Mucosa of descending colon (tissue), 3 donors: ENCODE data around the gene RPS28. TPM values are rescaled to one million over a fixed set of nuclear protein-coding genes. Genes with fewer than 3 reads are reported as not detected.
"Not testable (repeated sequence)": the region's sequence is repeated elsewhere in the genome, so short reads cannot be mapped to it uniquely, and the experiment has no call there.

Source experiments
- ATAC-seq: fragments of 200-7000 bp; cut with Tn5 transposase; one replicate; pipeline ENCODE4 v1.9.1; 2020; ENCODE audit warnings: mild to moderate bottlenecking, moderate library complexity
- DNase-seq, 3 donors: peaks; one replicate each; pipeline ENCODE4 v3.0.0-alpha.2; 2020
- H3K36me3 ChIP-seq: fragments of 200-600 bp; one replicate; pipeline ENCODE4 v1.8.0; 2021; ENCODE audit warnings: low read depth, mild to moderate bottlenecking
- H3K4me1 ChIP-seq: fragments of 200-600 bp; one replicate; pipeline ENCODE4 v1.8.0; 2021; ENCODE audit warnings: low read depth, mild to moderate bottlenecking
- H3K4me3 ChIP-seq: fragments of 200-600 bp; one replicate; pipeline ENCODE4 v1.8.0; 2021; ENCODE audit warnings: mild to moderate bottlenecking
- H3K9me3 ChIP-seq: fragments of 200-600 bp; one replicate; pipeline ENCODE4 v1.8.0; 2021; ENCODE audit warnings: mild to moderate bottlenecking
- CTCF ChIP-seq: fragments of 200-600 bp; IDR thresholded peaks from one replicate; pipeline ENCODE4 v1.8.0; 2022; ENCODE audit warnings: antibody characterized with exemption, mild to moderate bottlenecking
- intact Hi-C, 2 donors: fragments of 100-400 bp; cut with DNase I in 1 of 2; cut with micrococcal nuclease in 1 of 2; formaldehyde crosslinking; loops; one replicate each; pipeline versions ENCODE4 v1.11.0 to v1.11.1; 2022; cut with DNase I, micrococcal nuclease
- total RNA-seq, 3 donors: library from RNA; stranded (reverse); fragmentation: NEBNext Ultra II Directional in 2 of 3; extraction: Animal tissue kit (Norgen Biotek cat#: 25700) in 2 of 3; gene quantifications; one replicate each; pipeline versions ENCODE4 v1.2.1 to v1.2.4, GENCODE V29; 2021 to 2023
- donor health status: DM: no; HTN: no; CAD: no; lungs with moderate emphysema.
- donor health status: DM: no; HTN: no; CAD: no.
- donor health status: DM: no; HTN: yes; CAD: no.

RPS28 gene
- total RNA-seq, 3 donors from 2014 or later, result 1,101 to 1,558 (median 1,449) TPM

GRCh38 chr19:8310342-8311055, 10.8 kb upstream of the RPS28 start:
- intact Hi-C loops, result no loop called here
- no peaks in the 10 kb centered on the region for H3K9me3 ChIP-seq
- no peak for ATAC-seq
- DNase-seq, result peak; percentile 1 to 34 (median 18)
- TF ChIP-seq CTCF, result no peak
- H3K4me1 ChIP-seq, result peaks cover 32% of the 10 kb centered on the region
- H3K4me3 ChIP-seq, result no peak overlapping the region
- no peaks in the 10 kb centered on the region for H3K36me3 ChIP-seq

- no peak for TF ChIP-seq CTCF
- H3K36me3 ChIP-seq, result no peaks in the 10 kb centered on the region
- H3K4me1 ChIP-seq, result peaks cover 24% of the 10 kb centered on the region
- no peaks in the 10 kb centered on the region for H3K9me3 ChIP-seq
- H3K4me3 ChIP-seq, result no peak overlapping the region
- peak; percentile 73 to 80 (median 78) for DNase-seq
- ATAC-seq, result peak; percentile 38
- intact Hi-C loops, result no loop called here
Observed at GRCh38 chr19:8311461-8312260, 9.6 kb upstream of the RPS28 start.

DNA sequence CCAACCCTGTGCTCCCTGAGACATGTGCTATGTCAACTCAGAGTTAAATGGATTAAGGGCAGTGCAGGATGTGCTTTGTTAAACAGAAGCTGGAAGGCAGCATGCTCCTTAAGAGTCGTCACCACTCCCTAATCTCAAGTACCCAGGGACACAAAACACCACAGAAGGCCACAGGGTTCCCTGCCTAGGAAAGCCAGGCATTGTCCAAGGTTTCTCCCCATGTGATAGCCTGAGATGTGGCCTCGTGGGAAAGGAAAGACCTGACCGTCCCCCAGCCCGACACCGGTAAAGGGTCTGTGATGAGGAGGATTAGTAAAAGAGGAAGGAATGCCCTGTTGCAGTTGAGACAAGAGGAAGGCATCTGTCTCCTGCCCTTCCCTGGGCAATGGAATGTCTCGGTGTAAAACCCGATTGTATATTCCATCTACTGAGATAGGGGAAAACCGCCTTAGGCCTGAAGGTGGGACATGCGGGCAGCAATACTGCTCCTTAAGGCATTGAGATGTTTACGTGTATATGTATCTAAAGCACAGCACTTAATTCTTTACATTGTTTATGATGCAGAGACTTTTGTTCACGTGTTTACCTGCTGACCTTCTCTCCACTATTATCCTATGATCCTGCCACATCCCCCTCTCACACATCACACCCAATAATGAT, 6.2 kb upstream of the RPS28 start:
- H3K36me3 ChIP-seq, intact Hi-C loops, H3K4me3 ChIP-seq, H3K9me3 ChIP-seq, ATAC-seq: not testable (repeated sequence)
- DNase-seq, result peak in 1 of 3 donors; percentile 4
- peaks cover 11% of the 10 kb centered on the region for H3K4me1 ChIP-seq

DNA sequence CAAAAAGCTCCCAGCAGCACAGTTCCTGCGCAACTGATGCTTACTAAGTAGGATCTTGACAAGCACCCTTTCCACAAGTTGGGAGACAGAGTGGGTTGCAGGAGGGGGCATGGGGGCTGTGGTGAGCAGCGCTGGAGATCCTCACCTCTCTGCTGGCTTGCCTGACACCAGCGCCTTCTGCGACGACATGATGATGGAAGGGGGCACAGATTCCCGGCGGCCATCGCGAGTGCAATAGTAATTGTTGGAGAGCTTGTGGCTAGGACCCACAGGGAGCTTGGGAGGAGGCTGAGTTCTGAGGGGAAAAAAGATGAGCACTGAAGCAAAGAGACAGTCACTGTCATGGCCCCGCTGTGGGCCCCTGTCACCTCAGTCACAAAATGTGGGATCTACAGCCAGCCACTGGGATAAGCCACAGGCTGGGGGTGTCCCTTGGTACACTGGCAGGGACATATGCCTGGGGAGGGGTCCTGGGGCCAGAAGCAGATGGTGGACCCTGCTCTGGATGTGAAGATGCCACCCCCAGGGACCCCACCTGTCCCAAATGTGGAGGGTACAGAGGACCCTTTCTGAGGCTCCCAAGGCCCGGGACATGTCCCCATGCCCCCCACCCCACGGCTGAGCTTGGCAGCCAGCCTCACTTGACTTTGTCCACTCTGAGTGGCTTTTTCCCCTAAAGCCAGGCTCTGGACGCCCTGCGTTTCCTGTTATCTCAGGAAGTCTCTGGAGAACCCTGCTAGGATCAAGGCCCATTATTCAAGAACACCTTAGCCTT, 4.8 kb upstream of the RPS28 start:
- no peak for TF ChIP-seq CTCF

GRCh38 chr19:8318835-8319234, 2.5 kb upstream of the RPS28 start:
- intact Hi-C loops, H3K36me3 ChIP-seq: not testable (repeated sequence)

More for the DNA sequence above, 4.8 kb upstream of the RPS28 start:
- Histone ChIP-seq H3K4me1 (peaks cover 14% of the 10 kb centered on the region), H3K4me3 (no peak overlapping the region), H3K36me3 (no peaks in the 10 kb centered on the region), H3K9me3 (no peaks in the 10 kb centered on the region)
- intact Hi-C loops, result no loop called here
- peak in 1 of 3 donors; percentile 21 for DNase-seq
- no peak for ATAC-seq

GRCh38 chr19:8319807-8320520, 1.3 kb upstream of the RPS28 start:
- intact Hi-C loops, result no loop called here
- DNase-seq (no peak), ATAC-seq (no peak)
- Histone ChIP-seq H3K36me3 (no peaks in the 10 kb centered on the region), H3K4me1 (peaks cover 20% of the 10 kb centered on the region), H3K9me3 (no peaks in the 10 kb centered on the region), H3K4me3 (no peak overlapping the region)
- no peak for TF ChIP-seq CTCF

More at GRCh38 chr19:8318835-8319234, 2.5 kb upstream of the RPS28 start:
- ATAC-seq, H3K4me3 ChIP-seq, DNase-seq, H3K9me3 ChIP-seq: not testable (repeated sequence)
- H3K4me1 ChIP-seq, result peaks cover 20% of the 10 kb centered on the region
